AG10803 (cell line): Measurements from ENCODE around the gene APBA2.

Experiments
- DNase-seq: peaks from one replicate; pipeline ENCODE4 v3.0.0; 2010; ENCODE audit warnings: low read depth
- H3K4me3 ChIP-seq: 2 replicates; pipeline ENCODE4 v1.5.1; 2011; ENCODE audit warnings: mild to moderate bottlenecking, low read length, control low read depth
- TF ChIP-seq, protein P1 (sequence below): conservative IDR thresholded peaks from 2 replicates; pipeline ENCODE4 v1.5.1; 2011; ENCODE audit warnings: mild to moderate bottlenecking, low read length, control low read depth, inconsistent platforms

The APBA2 gene

DNA sequence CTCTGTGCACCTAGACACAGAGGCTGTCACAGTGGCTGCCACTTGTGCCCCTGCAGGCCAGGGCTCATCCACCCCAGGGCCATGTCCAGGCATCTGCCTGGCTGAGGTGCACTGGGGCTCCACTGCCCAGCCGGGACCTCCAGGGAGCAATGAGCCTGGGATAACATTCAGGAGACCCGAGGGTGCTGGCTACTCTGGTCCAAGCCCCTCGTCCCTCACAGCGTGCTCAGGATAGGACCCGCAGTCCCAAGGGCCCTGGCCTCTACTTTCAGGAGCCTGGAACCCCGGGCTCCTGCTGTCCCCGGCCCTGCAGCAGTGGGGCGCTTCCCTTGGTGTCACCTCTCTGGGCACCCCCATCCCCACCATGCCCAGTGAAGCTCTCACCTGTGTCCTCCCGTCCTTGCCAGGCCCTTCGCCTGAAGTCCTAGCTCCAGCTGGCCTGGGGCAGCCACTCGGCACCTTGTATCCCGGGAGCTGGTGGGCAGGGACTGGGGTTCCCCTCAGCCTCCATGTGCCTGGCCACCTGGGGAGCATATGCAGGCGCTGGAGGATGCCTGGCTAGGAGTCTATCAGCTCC lies 226.0 kb downstream of the APBA2 start:
- no peak for DNase-seq
- no peak overlapping the region for H3K4me3 ChIP-seq
- TF ChIP-seq, protein P1, sequence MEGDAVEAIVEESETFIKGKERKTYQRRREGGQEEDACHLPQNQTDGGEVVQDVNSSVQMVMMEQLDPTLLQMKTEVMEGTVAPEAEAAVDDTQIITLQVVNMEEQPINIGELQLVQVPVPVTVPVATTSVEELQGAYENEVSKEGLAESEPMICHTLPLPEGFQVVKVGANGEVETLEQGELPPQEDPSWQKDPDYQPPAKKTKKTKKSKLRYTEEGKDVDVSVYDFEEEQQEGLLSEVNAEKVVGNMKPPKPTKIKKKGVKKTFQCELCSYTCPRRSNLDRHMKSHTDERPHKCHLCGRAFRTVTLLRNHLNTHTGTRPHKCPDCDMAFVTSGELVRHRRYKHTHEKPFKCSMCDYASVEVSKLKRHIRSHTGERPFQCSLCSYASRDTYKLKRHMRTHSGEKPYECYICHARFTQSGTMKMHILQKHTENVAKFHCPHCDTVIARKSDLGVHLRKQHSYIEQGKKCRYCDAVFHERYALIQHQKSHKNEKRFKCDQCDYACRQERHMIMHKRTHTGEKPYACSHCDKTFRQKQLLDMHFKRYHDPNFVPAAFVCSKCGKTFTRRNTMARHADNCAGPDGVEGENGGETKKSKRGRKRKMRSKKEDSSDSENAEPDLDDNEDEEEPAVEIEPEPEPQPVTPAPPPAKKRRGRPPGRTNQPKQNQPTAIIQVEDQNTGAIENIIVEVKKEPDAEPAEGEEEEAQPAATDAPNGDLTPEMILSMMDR = no peak

DNA sequence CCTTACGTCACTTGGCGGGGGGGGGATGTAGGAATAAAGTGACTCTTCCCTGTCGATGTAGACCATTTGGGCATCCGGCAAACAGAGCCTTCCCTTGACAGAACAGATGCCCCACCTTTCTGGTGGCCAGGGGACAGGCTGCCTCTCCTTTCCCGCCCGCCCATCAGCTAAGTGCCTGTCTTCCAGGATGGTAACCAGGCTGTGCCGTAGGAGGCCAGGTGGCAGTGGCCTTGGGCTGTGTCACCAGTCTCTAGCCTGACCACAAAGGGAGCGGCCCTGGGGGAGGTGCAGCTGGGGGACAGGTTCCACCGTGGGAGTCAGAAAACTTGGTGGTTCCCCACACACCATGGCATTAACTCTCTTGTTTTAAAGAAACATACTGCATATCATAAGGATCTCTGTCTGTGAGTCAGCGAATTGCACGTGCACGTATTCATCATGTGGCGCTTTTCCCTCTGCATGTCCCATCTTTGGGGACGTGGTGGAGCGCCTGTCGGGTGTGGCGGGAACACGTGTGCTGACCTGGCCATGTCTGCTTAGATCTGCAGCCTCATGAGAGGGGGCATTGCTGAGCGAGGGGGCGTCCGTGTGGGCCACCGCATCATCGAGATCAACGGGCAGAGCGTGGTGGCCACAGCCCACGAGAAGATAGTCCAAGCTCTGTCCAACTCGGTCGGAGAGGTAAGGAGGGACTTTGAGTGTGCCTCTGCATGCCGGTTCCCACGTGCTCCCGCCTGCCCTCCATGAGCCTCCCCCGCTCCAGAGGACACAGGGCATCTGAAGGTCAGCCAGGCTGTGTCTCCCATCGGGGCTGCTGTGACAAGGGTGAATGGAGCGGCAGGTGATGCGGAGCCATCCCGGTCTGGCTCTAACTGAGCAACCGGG lies 227.8 kb downstream of the APBA2 start:
- H3K4me3 ChIP-seq = no peak overlapping the region
- DNase-seq = no peak
- TF ChIP-seq, protein P1 = no peak

DNA sequence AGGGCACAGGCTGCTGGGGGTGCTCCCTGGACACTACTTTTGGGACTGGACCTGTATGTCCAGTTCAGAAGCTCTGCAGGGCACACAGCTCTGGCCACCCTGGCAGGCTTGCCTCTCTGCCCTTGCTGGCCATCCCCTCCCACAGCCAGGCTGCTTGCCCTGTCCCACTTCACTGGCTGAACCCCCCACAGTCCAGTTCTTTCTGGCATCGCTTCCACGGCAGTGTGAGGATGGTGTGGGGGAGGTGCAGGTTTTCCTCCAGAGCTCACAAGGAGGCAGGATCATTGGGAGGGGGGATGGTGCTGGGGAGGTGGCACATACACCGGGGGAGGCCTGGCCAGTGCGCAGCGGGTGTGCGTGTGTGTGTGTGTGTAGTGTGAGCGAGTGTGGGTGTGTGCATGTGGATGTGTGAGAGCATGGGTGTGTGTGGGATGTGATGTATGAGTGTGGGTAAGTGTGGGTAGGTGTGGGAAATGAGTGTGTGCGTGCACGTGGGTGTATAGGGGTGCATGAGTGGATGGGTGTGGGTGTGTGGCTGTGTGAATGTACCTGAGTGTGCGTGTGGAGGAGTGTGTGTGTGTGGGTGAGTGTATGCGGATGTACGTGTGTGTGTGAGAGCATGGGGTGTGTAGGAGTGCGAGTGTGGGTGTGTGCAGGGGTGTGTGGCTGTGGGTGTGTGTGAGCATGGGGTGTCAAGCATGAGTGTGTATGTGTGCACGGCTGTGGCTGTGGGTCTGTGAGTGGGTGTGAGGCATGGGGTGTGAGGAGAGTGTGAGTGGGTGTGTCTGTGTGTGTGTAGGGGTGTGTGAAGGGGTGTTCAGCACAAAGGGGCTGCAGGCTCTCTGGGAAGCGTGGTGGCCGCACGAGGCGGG lies 228.7 kb downstream of the APBA2 start:
- H3K4me3 ChIP-seq = no peak overlapping the region
- TF ChIP-seq, protein P1 = no peak
- DNase-seq = no peak

DNA sequence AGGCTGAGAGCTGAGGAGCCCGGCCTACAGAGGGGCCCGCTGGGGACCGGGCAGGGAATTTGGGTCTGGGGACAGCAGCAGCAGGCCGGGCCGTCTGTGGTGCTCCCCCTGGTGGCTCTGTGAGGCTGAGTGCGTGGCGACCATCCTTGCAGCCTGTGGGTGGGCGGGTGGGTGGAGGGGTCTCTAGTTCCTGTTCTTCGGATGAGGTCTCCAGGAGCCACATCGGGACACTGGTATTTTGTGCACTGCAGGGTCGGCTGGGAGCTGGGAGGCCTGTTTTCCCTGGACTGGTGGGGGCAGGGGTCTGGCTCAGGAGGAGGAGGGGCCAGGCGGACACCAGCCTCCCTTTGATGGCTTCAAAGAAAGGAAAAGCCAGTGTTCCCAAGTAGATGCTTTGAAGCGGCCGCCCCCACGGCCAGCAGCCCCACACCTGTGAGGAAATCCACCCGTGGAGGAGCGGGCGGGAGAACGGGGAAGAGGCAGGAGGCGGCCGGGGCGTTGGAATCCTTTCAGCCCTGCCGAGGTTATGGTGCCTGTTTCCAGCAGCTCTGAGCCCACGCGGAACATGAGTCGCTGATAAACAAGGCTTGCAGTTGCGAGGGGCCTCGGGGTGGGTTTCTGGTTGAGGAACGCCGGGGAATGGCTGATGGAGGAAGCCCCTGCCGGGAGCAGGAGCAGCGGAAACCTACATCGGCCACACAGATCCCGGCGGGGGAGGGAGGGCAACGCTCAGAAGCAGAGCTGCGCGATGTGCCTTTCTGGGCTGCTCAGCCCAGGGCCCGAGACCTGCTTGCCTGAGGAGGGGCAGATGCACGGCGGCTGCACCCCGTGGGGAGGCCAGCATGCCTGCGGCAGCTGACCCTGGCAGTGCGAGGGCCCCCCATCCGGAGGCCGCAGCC lies 229.6 kb downstream of the APBA2 start:
- TF ChIP-seq, protein P1 = peak; percentile 15
- peak overlapping the region; percentile 38 for H3K4me3 ChIP-seq
- DNase-seq = no peak

DNA sequence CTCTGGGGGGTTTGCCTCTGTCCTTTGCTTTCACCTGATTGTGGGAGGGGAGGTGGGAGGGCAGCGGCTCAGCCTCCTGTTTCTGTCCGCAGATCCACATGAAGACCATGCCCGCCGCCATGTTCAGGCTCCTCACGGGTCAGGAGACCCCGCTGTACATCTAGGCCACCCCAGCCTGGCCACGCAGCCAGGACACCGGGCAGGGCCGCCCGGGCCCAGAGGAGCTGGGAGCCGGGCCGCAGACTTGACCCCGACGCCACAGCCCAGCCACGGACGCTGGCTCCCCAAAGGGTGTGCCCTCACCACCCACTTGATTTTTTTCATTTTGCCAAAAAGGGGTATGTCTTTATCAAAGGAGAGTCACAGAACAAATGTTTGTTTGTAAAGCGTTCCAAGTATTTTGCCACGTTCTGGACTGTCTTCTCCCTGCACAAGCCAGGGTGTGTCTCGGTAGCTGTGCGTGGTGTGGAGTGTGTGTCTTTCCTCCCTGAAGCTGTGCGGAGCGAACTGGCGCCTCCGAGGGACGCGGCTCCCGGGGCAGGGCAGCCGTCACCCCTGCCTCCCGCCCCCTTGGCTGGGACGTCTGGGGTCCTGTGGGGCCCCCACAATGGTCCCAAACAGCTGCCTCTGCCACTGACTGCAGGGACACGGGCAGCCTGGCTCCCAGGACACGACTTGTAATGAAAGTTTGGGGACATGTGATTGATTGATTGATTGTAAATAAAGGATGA lies 231.4 kb downstream of the APBA2 start:
- no peak for DNase-seq
- no peak overlapping the region for H3K4me3 ChIP-seq
- TF ChIP-seq, protein P1 = no peak

DNA sequence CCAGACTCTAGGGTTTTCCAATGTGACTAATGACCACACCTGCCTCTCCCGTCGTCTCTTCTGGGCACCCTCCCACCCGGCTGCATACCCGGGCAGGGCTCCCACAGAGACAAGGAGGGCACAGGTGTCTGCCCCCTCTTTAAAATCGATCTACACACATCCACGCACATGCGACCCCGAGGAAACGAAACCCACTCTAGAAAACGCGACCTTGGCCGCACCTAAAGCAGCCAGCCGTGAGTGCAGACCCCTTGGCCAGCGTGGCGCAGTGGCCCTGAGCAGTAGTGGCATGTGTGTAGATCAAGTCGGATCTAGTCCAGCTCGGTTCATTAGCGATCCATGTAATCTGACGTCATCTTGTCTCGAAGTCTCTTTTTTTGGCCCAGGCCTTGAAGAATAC lies 232.0 kb downstream of the APBA2 start:
- no peak overlapping the region for H3K4me3 ChIP-seq
- TF ChIP-seq, protein P1 = no peak
- no peak for DNase-seq
